Psoas muscle (tissue), 8 donors: ENCODE results near the gene ERC2. TPM values are rescaled to one million over a fixed set of nuclear protein-coding genes. Genes with fewer than 3 reads are reported as not detected.
A peak's percentile ranks its signal among the peaks of the same experiment; 100 is the strongest.

ENCODE experiments used
- ATAC-seq, 4 donors: fragments of 200-7000 bp; cut with Tn5 transposase; one replicate each; pipeline ENCODE4 v1.9.1; 2020; ENCODE audit warnings: moderate library complexity in 3 of 4, mild to moderate bottlenecking in 2 of 4
- DNase-seq, 2 donors: peaks; one replicate each; pipeline ENCODE4 v3.0.0-alpha.2; 2020
- H3K27ac ChIP-seq: fragments of 200-600 bp; one replicate; pipeline ENCODE4 v1.8.0; 2022
- H3K27me3 ChIP-seq, 3 donors: fragments of 200-600 bp in 1 of 3; one replicate each; pipeline versions ENCODE4 v1.6.1 to v1.8.0; 2013 to 2022; ENCODE audit warnings: low read length in 2 of 3, mild to moderate bottlenecking in 2 of 3, moderate library complexity in 1 of 3; ENCODE audit not compliant: insufficient read depth in 3 of 3
- H3K36me3 ChIP-seq, 2 donors: fragments of 200-600 bp in 1 of 2; one replicate each; pipeline versions ENCODE4 v1.6.1 to v1.8.0; 2013 to 2022; ENCODE audit warnings: low read depth in 1 of 2, mild to moderate bottlenecking in 1 of 2, moderate library complexity in 1 of 2; ENCODE audit not compliant: insufficient read depth in 1 of 2
- H3K4me1 ChIP-seq: fragments of 200-600 bp; one replicate; pipeline ENCODE4 v1.8.0; 2022
- H3K4me3 ChIP-seq: fragments of 200-600 bp; one replicate; pipeline ENCODE4 v1.8.0; 2022; ENCODE audit warnings: mild to moderate bottlenecking
- H3K9me3 ChIP-seq: fragments of 200-600 bp; one replicate; pipeline ENCODE4 v1.8.0; 2022
- WGBS, 3 donors: extraction: QIAGEN DNeasy Blood & Tissue Kit; methylation state at CpG; one replicate each; pipeline versions ENCODE4 v1.1.6 to v1.1.7; 2013; 5-methylcytosine and 5-hydroxymethylcytosine counted together
- intact Hi-C, 2 donors: fragments of 100-400 bp; cut with DNase I; formaldehyde crosslinking; loops; one replicate each; pipeline versions ENCODE4 v1.11.0 to v1.14.2; 2022
- polyA plus RNA-seq, 3 donors: library from polyadenylated mRNA; stranded (reverse); fragments of 200-250 nt; gene quantifications; one replicate each; pipeline ENCODE4 v1.2.3, GENCODE V29; 2013
- total RNA-seq, 4 donors: library from RNA; stranded (reverse); fragmentation: NEBNext Ultra II Directional in 2 of 4; extraction: Animal tissue kit (Norgen Biotek cat#: 25700) in 2 of 4; gene quantifications; one replicate each; pipeline versions ENCODE4 v1.2.1 to v1.2.4, GENCODE V29; 2021 to 2023
- TF ChIP-seq, protein P1 (sequence below): fragments of 200-600 bp; IDR thresholded peaks from one replicate; pipeline ENCODE4 v1.8.0; 2022; ENCODE audit warnings: antibody characterized with exemption
- donor health status: healthy with polysubstance abuse.
- donor health status: DM: no; HTN: no; CAD: no; lungs with moderate emphysema.
- donor health status: Bipolar disorder and iron deficiency.
- donor health status: healthy.
- donor health status: DM: yes; HTN: yes; CAD: no.
- donor health status: DM: no; HTN: no; CAD: no.
- donor health status: DM: no; HTN: no; CAD: no.
- donor health status: DM: yes; HTN: yes; CAD: no.

Gene ERC2
- total and polyA plus RNA-seq, 7 donors: 0.04 to 0.15 TPM; not detected in 5

DNA sequence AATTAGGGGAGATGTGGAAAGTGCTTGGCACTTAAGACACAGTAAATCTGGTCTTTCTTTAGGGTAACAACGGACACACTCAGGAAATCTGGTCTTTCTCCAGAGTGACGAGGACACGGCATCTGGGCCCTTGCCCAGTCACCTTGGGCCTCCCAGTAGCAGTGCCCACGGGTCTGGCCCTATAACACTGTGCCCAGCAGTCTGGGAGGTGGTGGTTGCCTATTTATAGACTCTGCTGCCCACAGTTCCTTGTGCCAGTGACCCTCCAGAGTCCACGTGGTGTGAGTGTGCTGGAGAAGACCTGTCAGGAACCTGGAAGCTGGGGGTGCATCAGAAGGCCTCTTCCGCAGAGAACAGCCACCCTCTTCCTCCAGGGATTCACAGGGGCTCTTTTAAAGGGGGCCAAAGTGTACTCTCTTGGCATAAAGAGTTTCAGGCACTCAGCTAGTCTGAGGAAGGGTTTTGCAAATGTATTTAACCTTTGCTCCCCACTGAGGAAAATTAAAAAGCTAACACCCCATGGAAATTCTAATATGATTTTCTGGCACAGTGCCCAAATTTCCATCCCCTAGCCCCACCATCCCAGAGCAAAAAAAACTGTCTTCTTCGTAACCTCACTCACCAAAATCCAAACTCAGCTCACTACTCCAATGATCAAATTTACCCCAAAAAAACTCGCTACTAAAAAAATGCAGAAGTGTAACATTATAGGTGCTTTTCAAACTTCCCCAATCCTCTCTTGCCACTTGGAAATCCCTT is 996.6 kb downstream of the ERC2 start:
- no peak overlapping the region for H3K27ac ChIP-seq
- WGBS, 3 donors: 49 to 53% (median 49%) methylated on average over 8 of the region's 8 CpGs
- no peaks in the 10 kb centered on the region for H3K9me3 ChIP-seq
- H3K27me3 ChIP-seq: no peaks in the 10 kb centered on the region
- no peak overlapping the region for H3K4me3 ChIP-seq
- TF ChIP-seq, protein P1, sequence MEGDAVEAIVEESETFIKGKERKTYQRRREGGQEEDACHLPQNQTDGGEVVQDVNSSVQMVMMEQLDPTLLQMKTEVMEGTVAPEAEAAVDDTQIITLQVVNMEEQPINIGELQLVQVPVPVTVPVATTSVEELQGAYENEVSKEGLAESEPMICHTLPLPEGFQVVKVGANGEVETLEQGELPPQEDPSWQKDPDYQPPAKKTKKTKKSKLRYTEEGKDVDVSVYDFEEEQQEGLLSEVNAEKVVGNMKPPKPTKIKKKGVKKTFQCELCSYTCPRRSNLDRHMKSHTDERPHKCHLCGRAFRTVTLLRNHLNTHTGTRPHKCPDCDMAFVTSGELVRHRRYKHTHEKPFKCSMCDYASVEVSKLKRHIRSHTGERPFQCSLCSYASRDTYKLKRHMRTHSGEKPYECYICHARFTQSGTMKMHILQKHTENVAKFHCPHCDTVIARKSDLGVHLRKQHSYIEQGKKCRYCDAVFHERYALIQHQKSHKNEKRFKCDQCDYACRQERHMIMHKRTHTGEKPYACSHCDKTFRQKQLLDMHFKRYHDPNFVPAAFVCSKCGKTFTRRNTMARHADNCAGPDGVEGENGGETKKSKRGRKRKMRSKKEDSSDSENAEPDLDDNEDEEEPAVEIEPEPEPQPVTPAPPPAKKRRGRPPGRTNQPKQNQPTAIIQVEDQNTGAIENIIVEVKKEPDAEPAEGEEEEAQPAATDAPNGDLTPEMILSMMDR: no peak
- intact Hi-C loops: no loop called here
- H3K4me1 ChIP-seq: no peaks in the 10 kb centered on the region
- H3K36me3 ChIP-seq: peaks cover 0 to 10% of the 10 kb centered on the region in 2 donors
- DNase-seq: no peak
- ATAC-seq: peak; percentile 70 to 90 (median 78)

GRCh38 chr3:55471084-55471483 is 997.2 kb downstream of the ERC2 start:
- Histone ChIP-seq H3K4me1 (no peaks in the 10 kb centered on the region), H3K36me3 (peaks cover 0 to 8% of the 10 kb centered on the region in 2 donors), H3K9me3 (no peaks in the 10 kb centered on the region), H3K4me3 (no peak overlapping the region), H3K27ac (no peak overlapping the region), H3K27me3 (no peaks in the 10 kb centered on the region)
- TF ChIP-seq, protein P1: no peak
- ATAC-seq: peak in 1 of 4 donors; percentile 30
- intact Hi-C loops: no loop called here
- 82 to 94% (median 93%) methylated on average over 4 of the region's 4 CpGs for WGBS, 3 donors
- DNase-seq: no peak

- Histone ChIP-seq H3K9me3 (no peaks in the 10 kb centered on the region), H3K4me3 (no peak overlapping the region), H3K36me3 (peaks cover 0 to 7% of the 10 kb centered on the region in 2 donors), H3K4me1 (no peaks in the 10 kb centered on the region), H3K27me3 (no peaks in the 10 kb centered on the region), H3K27ac (no peak overlapping the region)
- DNase-seq (no peak), ATAC-seq (no peak)
- WGBS, 3 donors: 96 to 97% (median 97%) methylated on average over 32 of the region's 32 CpGs
- intact Hi-C loops: no loop called here
- TF ChIP-seq, protein P1: no peak
Measured at GRCh38 chr3:55469957-55470526, 998.2 kb downstream of the ERC2 start.

- Histone ChIP-seq H3K4me3 (no peak overlapping the region), H3K9me3 (no peaks in the 10 kb centered on the region), H3K27ac (no peak overlapping the region), H3K4me1 (no peaks in the 10 kb centered on the region), H3K27me3 (no peaks in the 10 kb centered on the region), H3K36me3 (peaks cover 0 to 7% of the 10 kb centered on the region in 2 donors)
- ATAC-seq (no peak), DNase-seq (no peak)
- intact Hi-C loops: no loop called here
- 78 to 85% (median 80%) methylated on average over 5 of the region's 5 CpGs for WGBS, 3 donors
- TF ChIP-seq, protein P1: no peak
Measured at GRCh38 chr3:55468251-55468650, 1000.0 kb downstream of the ERC2 start.
